Measurements from ENCODE around the gene PPP1R37. TPM values are rescaled to one million over a fixed set of nuclear protein-coding genes. Genes with fewer than 3 reads are reported as not detected.
"Not testable (repeated sequence)": the region's sequence is repeated elsewhere in the genome, so short reads cannot be mapped to it uniquely, and the experiment has no call there.

PPP1R37 gene
- total RNA-seq, 1 experiment from 2014 or later = 25.1 TPM

DNA sequence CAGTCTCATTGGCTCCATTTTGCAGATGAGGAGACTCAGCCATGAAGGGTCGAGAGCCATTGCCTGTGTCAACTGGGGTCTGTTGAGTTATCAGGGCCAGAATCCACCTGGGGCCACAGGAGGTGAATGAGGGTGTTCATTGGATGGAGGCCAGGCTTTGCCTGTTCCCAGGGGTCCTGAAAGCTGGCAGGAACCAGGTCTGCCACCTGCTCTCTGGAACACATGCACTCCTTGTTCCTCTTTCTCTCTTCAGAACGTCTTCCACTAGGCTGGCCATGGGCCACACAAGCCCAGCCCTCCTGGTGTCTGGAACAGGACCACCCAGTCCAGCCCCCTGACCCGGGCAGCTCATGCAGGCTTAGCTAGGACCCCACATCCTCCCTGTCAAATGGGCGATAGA, 21.1 kb downstream of the PPP1R37 start:
- no peak for DNase-seq (ENCODE audit: low spot score)

- no peak for DNase-seq (ENCODE audit: low spot score)
Observed at GRCh38 chr19:45115809-45116615, 23.0 kb downstream of the PPP1R37 start.

DNA sequence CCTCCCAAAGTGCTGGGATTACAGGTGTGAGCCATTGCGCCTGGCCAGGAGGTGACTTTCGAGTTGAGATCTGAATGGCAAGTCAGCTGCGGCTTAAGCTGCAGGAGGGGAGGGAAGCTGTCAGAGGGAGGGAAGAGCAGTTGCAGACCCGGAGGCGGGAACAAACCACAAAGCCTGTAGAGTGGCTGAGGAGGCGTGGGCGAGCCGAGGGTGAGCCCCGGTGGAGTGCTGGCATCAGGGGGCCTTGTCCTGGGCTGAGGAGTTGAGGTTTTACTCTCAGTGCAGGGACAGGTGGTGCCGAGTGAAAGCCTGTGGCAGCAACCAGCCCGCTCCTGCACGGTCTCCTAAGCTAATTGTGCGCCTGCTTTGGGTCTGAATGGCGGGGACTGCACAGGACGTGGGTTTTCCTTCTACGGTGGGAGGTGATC, 24.2 kb downstream of the PPP1R37 start:
- DNase-seq (ENCODE audit: low spot score) = no peak

DNA sequence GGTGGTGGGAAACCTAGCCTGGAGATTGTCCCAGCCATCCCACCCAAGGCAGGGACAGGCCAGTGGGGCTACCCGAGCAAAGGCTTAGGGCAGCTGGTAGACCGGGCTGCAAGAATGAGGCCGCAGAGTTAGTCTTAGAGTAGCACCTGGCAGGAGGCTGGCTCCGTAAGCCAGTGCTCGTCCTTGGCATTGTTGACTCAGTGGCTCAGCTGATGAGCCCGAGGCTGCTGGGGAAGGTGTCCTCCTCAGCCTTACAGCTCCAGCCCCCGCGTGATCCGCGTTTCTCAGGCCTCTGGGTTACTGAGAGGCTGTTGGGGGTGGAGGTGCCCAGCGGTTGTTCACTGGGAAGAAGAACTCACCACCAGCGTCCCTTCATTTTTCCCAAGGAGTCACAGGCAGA, 24.7 kb downstream of the PPP1R37 start:
- no peak for DNase-seq (ENCODE audit: low spot score)

GRCh38 chr19:45118106-45118505, 25.1 kb downstream of the PPP1R37 start:
- no peak for DNase-seq (ENCODE audit: low spot score)

DNA sequence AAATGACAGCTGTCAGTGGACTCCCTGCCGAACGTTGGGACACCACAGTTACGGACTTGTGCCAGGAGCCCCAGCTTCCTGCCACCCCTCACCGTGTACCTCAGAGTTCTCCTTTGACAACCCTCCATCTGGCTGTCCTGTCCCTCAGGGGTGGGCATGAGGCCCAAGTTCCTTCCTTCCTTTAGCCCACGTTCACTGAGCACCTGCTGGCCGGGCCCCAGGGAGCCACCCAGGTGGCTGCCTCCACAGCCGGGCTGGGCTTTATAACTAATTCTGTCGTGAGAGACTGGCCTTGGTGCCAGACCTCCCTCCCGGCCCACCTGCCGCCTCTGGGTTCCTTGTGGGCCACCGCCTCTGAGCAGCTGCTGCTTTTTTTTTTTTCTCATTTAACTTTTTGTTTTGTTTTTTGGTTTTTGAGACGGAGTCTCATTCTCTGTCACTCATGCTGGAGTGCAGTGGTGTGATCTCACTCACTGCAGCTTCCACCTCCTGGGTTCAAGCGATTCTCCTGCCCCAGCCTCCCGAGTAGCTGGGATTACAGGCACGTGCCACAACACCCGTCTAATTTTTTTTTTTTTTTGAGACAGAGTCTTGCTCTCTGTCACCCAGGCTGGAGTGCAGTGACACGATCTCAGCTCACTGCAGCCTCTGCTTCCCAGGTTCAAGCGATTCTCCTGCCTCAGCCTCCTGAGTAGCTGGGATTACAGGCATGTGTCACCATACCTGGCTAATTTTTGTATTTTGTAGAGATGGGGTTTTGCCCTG, 25.8 kb downstream of the PPP1R37 start:
- not testable (repeated sequence) for DNase-seq (ENCODE audit: low spot score)

GRCh38 chr19:45119582-45119981, 26.6 kb downstream of the PPP1R37 start:
- no peak for DNase-seq (ENCODE audit: low spot score)

- no peak for DNase-seq (ENCODE audit: low spot score)
Observed at GRCh38 chr19:45121827-45122345, 28.9 kb downstream of the PPP1R37 start.

DNA sequence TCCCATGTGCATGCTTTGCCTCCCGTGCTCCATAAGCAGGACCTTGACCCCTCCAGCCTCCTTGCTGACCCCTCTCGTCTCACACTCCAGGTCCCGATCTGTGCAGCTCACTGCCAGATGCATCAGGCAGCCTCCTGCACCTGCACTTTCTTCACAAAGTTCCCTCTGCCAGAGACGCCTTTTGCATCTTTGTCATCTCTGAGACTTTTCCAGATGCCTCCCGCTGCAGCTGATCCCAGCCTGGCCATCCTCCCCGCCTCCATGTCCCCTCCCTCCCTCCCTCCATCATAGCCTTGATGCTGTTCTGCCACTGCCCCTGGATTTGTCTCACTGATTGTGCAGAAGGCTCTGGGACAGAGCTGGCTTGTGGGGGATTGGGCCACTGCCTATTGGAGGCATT, 29.9 kb downstream of the PPP1R37 start:
- no peak for DNase-seq (ENCODE audit: low spot score)

- DNase-seq (ENCODE audit: low spot score) = no peak
Observed at GRCh38 chr19:45123440-45123850, 30.5 kb downstream of the PPP1R37 start.

GRCh38 chr19:45124021-45124420, 31.0 kb downstream of the PPP1R37 start:
- DNase-seq (ENCODE audit: low spot score) = no peak

DNA sequence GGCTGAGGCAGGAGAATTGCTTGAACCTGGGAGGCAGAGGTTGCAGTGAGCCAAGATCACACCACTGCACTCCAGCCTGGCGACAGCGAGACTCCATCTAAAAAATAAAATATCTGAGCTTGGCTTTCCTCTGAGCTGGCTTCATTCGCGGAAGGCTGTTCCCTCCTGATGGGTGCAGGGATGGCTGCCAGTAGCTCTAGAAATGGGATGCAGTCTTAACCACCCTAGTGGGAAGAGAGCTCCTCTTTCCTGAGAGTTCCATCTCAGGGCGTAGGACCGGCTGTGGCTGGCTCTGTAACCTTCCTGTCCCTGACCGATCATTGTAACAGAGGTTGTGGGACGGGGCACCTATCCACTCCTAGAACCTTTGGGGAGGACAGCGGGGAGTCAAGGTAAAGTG, 32.4 kb downstream of the PPP1R37 start:
- no peak for DNase-seq (ENCODE audit: low spot score)

GRCh38 chr19:45125975-45126493, 33.1 kb downstream of the PPP1R37 start:
- DNase-seq (ENCODE audit: low spot score) = peak; percentile 35

- no peak for DNase-seq (ENCODE audit: low spot score)
Observed at GRCh38 chr19:45126654-45127053, 33.7 kb downstream of the PPP1R37 start.

- no peak for DNase-seq (ENCODE audit: low spot score)
Observed at GRCh38 chr19:45128146-45128545, 35.2 kb downstream of the PPP1R37 start.

GRCh38 chr19:45128806-45129205, 35.8 kb downstream of the PPP1R37 start:
- no peak for DNase-seq (ENCODE audit: low spot score)

DNA sequence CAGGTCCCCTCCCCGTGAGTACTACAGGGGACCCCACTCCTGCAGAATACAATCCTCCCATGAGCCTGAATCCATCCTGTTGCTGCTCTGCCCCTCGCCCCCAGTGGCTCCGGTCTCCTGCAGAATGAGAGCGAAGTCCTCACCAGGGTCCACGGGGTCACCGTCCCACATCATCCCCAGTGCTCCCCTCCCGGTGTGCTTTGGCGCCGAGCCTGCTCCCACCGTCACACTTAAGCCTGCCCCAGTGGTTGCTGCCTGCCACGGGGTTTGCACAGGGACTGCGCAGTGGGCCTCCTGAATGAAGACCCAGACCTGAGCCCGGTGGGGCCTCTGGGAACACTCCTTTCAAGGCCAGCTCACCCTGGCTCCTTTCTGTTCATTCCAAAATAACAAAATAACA, 37.3 kb downstream of the PPP1R37 start:
- DNase-seq (ENCODE audit: low spot score) = no peak

DNA sequence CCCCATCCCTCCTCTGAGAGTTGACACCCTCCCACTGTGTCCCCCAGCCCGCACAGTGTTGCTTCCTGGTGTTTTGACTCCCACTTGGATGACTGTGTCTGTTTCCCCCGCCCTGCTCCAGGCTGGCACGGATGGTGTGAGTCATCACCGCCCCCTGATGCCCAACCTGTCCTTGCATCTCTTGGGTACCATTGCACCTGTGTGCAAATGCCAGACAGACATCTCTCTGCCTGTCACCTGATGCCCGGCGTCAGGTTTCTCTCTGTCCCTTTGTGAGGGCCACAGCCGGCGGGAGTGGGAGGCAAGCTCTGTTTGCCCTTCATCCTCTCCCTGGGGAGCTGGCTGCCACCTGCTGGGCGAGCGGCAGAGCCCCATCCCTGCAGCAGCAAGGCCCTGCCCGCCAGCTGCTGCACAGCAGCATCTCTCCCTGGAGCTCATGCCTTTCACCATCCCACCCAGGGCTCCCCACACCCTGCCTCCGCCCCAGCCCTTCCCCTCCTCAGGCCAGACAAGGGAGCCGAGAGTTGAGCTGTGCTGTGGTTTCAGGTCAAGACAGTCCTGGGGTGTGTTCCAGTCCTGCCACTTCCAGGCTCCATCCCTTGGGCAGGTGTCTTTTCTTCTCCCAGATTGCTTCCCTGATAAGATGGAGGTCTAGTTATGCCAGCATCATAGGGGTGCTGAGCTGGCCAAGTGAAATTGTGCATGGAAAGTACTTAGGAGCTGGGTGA, 38.1 kb downstream of the PPP1R37 start:
- peak; percentile 21 for DNase-seq (ENCODE audit: low spot score)

- no peak for DNase-seq (ENCODE audit: low spot score)
Observed at GRCh38 chr19:45133661-45134060, 40.7 kb downstream of the PPP1R37 start.

DNA sequence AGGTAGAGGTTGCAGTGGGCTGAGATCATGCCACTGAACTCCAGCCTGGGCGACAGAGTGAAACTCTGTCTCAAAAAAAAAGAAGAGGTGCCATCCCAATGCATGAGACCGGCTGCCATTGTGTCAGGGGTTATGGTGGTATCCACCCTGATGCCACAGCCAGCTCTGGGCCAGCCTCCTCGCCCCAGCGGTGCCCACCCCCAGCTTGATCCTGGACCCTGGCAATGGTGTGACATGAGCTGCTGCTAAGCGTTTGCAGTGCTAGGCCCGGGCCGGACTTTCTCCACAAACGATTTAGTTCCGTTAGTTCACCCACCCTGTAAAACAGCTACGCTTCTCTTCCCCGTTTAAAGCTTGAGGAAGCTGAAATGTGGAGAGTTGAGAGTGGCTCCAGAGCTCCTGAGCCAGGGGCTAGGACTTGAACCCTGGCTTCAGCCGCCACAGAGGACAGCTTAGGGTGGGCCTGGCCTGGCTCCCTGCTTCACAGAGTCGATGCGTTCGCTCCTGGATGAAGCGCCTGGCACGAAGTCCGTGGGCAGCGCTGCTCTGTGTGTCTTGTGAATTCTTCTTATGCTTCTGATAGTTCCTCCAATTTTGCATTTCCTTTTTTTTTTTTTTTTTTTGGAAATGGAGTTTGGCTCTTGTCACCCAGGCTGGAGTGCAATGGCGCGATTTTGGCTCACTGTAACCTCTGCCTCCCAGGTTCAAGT, 42.4 kb downstream of the PPP1R37 start:
- DNase-seq (ENCODE audit: low spot score) = no peak

GRCh38 chr19:45136507-45137178, 43.7 kb downstream of the PPP1R37 start:
- no peak for DNase-seq (ENCODE audit: low spot score)
